GM21515 (cell line): ENCODE data around the gene CAMKMT.
"Not testable (repeated sequence)": the region's sequence is repeated elsewhere in the genome, so short reads cannot be mapped to it uniquely, and the experiment has no call there.

Source experiments
- ATAC-seq: cut with Tn5 transposase; IDR thresholded peaks from one replicate; pipeline ENCODE4 v1.9.1; 2021; ENCODE audit not compliant: unreplicated experiment

The CAMKMT gene

DNA sequence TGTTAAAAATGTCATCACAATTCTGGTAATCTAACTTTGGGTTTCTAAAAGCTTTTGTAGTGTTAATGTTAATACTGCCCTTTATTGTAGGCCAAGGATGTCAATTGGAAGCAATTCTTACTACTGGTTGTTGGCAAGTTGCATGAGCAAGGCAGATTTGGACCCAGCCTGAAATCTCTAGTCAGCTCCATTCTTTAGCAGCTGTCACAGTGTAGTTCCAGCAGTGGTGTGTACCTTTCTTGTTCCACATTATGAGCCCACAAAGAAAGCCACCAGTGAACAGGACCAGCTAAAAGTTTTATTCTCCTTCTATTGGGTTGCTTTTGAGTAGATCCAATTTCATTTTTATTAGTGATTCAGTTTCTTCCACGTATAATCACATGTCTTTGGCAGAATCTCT lies 133.8 kb downstream of the CAMKMT start:
- ATAC-seq, result no peak

DNA sequence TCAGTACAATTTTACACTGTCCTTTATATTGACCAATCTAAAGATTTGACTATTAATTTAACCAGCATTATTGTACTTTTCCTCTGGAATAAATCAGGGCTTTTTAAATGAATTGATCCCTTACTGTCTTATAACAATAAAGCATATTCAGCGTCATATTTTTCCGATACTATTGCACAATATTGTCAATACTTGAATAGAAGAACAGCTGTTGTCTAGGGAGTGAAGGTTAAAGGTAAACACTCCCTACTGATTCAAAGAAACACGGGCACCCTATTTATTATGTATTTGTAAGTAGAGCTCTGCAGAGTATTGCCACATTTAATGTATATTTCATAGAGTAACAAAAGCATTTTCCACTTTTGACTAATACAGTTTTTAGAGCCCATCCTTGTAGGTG lies 134.4 kb downstream of the CAMKMT start:
- no peak for ATAC-seq

DNA sequence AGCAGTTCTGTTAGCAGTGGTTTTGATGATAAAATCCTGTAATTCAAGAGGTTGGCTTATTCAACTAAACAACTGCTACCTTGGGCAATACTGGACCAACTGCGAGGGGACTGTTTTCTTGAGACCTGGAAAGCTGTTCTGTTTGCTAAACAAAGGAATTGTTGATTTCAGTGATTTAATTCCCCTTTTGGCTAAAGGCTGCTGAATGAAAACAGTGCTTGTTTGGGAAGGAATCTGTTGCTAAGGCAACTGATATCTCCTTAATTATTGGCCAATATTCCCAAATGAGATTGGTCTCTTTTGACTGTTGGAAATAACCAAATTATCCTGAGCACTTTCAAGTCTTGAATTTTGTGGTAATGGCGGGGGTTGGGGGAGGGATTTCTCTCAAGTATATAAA lies 136.8 kb downstream of the CAMKMT start:
- no peak for ATAC-seq

DNA sequence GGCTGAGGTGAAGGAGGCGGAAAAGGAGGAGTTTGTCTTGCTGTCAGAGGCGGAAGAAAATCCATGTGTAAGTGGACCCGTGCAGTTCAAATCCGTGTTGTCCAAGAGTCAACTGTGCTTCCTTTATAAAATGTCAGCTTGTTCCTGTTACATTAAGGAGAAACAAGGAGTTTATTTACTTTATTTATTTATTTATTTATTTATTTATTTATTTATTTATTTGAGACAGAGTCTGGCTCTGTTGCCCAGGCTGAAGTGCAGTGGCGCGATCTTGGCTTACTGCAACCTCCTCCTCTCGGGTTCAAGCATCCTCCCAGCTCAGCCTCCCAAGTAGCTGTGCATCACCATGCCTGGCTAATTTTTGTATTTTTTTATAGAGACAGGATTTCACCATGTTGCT lies 143.9 kb downstream of the CAMKMT start:
- not testable (repeated sequence) for ATAC-seq

DNA sequence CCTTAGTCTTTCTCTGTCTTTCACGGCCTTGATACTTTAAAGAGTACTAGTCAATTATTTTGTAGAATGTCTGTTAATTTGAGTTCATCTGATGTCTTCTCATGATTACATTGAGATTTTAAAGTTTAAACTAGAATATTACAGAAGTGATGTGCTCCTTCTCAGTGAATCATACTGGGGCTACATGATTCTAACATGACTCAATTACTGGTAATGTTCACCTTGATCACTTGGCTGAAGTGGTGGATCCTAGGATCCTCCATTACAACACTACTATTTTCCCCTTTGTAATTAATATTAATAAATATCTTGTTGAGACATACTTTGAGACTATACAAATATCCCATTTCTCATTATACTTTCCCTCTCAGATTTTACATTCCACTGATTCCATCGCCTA lies 148.5 kb downstream of the CAMKMT start:
- no peak for ATAC-seq

- ATAC-seq, result no peak
These were observed 153.7 kb downstream of the CAMKMT start for GRCh38 chr2:44515416-44515815.

GRCh38 chr2:44519026-44519425 lies 157.3 kb downstream of the CAMKMT start:
- ATAC-seq, result no peak

- no peak for ATAC-seq
These were observed 161.1 kb downstream of the CAMKMT start for GRCh38 chr2:44522846-44523245.

DNA sequence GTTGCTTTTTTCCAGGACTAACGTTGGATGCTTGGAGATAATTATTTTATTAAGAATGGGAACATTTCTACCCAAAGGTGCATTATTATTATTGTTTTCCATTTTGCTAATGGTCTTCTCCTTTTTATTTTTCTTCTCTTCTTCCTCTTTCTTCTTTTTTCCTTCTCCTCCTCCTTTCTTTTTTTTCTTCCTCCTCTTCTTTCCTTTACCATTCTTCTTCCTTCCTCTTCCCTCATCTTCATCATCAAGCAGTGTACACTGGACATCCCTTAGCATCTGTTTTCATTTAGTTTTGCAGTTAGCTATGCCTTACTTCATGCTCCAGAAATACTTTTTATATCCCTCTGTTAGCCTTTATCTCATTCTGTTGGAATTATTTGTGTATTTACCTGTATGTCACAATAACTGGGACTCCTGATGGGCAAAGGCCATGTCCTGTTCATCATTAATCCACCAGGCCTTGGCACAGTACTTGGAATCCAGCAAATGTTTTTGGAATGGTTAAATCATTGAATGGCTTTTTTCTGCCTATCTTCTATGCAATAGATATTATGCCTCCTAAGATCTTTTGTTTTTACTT lies 162.7 kb downstream of the CAMKMT start:
- no peak for ATAC-seq

DNA sequence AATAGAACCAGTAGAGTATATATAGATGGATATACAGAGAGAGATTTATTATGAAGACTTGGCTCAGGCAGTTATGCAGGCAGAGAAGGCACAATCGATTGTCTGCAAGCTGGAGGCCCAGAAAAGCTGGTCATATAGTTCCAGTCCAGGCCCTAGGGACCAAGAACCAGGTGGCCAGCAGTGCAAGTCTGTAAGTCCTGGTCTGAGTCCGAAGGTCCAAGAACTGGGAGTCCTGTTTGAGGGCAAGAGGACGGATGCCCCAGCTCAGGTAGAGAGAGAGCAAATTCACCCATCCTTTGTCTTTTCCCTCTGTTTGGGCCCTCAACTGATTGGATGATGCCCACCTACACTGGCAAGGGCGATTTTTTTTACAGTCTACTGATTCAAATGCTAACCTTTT lies 164.6 kb downstream of the CAMKMT start:
- ATAC-seq, result no peak

DNA sequence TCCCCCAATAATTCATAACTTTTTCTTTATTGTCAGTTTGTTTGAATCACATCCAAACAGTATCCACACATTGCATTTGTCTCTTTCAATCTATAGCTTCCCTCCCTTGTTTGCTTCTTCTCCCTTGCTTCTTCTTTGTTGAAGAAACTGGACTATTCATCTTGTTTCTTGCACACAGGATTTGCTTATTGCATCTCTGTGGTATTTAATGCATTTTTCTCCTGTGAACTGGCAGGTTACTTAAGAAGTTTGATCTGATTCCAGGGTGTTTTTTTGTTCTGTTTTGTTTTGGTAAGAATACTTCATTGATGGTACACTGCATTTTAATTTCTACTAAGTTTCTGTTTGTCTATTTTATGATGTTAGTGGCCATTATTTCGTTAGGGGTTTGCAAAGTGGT lies 166.8 kb downstream of the CAMKMT start:
- ATAC-seq, result no peak

DNA sequence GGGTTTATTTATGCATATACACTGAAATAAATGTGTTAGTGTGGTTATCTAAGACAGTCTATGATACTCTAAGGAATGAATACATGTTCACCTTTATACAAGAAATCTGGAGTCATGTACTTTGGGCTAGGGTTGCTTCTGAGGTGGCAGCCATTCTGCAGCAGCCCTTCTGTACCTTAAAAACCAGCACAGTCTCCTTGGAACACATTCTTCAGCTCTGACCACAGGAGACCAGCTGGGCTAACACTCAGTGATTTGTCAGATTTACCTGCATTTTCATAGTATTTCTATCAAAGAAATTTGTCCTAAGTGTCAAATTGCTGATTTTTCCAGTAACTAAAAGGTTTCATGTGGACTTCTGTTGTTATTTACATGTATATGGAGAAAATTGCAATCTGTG lies 167.7 kb downstream of the CAMKMT start:
- ATAC-seq, result no peak

- ATAC-seq, result no peak
These were observed 169.5 kb downstream of the CAMKMT start for GRCh38 chr2:44531289-44531688.

DNA sequence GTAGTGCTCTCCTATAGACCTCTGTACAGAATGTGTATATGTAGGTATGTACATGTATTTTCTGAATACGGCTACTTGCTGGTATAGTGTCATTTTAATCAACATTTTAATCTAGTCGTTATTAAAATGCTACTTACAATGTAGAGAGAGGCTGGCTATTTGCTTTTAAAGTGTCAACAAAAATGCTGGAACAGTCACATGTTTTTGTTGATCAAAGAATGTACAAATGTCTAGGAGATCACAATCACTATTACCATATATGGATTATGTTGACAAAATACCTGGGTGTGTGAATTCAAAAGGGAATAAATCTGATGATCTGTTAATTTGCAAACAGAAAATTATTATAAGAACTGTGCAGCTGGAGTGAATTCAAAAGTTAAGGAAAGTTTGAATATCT lies 170.3 kb downstream of the CAMKMT start:
- no peak for ATAC-seq

GRCh38 chr2:44533508-44533907 lies 171.8 kb downstream of the CAMKMT start:
- ATAC-seq, result no peak

DNA sequence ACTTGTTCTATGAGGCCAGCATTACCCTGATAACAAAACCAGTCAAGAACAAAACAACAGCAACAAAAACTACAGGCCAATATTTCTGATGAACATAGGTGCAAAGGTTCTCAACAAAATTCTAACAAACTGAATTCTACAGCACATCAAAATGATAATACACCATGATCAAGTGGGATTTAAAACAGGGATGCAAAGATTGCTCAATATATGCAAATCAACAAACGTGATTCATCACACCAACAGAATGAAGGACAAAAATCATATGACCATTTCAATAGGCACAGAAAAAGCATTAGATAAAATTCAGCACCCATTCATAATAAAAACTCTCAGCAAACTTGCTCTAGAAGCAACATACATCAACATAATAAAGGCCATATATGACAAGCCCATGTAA lies 173.6 kb downstream of the CAMKMT start:
- no peak for ATAC-seq

DNA sequence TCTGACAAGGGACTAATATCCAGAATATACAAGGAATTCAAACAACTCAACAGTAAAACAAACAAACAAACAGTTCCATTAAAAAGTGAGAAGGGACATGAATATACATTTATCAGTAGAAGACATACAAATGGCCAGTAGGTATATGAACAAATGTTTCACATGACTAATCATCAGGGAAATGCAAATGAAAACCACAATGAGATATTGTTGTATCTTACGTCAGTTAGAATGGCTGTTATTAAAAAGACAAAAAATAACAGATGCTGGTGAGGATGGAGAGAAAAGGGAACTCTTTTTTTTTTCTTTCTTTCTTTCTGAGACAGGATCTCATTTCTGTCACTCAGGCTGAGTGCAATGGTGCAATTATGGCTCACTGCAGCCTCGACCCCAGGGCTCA lies 175.5 kb downstream of the CAMKMT start:
- no peak for ATAC-seq

DNA sequence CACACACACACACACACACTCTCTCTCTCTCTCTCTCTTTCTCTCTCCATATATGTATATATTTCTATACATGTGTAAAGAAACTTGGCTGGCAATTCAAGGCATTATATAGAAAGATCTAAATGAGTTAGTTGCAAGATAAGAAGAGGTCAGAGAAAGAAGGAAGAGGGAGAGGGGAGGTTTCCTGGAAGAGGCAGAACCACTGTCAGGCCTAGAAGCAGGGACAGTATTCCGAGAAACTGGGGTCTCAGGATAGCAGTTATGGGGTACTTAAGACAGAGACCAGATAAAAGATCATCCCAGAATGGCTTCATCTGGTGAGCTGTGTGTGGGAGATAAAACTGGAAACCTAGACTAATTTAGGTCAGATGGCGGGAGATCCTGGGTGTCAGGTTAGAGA lies 180.8 kb downstream of the CAMKMT start:
- no peak for ATAC-seq

DNA sequence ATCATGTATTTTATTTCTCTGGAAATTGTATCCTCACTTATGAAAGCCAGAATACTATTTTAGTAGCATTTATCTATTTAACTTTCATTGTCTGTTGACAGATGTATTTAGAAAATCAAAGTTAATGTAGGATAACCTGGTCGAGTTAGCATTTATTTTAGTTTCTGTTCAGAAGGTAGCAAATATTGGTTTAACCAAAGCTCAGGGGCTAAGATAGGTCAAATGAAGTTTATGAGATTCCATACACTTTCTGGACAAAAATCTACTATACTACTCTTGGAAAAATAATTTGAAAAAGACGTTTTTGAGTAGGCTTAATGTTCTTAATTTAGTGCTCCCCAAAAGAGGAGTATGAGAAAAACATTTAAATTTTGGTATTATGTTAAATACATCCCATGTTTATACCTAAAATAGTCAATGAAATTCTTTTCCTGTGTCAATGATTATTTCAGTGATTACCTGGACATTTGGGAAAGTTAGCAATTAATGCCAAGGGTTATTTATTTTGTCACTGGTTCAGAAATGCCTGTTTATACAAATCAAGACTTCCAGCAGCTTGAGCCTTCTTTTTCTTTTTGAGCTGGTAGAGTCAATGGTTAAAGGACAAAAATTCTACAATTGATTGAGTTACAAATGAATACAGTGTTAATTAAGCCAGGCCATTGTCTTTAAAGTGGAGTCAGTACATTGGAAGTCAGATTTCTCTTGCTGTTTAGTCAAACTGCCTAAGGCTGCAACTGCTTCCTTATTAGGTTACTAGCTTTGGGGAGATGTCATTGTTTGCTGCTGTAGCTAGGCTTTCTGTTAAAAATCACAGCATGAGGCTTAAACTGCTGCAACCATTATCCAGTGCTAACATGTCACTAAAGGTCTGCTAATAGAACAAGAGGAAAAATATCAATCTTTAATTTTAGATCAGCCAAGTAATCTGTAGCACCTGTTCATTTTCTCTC lies 182.3 kb downstream of the CAMKMT start:
- ATAC-seq, result no peak

DNA sequence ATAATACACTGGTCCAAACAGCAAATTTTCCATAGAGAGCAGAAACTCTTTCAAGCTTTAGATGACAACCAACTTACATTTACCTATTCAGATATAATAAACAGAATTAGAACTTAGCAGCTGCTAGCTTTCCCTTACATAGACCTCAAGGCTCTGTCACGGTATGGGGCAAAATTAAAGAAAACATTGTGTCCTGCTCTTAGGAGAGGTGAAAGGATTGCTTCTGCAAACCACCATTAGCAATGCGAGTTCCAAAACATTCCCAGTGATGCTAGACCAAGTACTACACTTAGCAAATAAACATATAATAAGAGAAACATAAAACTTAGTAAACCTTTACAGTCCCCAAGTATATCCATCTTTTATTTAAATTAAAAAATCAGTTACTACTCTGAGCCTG lies 183.3 kb downstream of the CAMKMT start:
- no peak for ATAC-seq

GRCh38 chr2:44546459-44547127 lies 184.8 kb downstream of the CAMKMT start:
- ATAC-seq, result no peak

- ATAC-seq, result no peak
These were observed 186.0 kb downstream of the CAMKMT start for GRCh38 chr2:44547718-44548117.
